ENCODE data around the gene PEX13. TPM values are rescaled to one million over a fixed set of nuclear protein-coding genes. Genes with fewer than 3 reads are reported as not detected.
"Not testable (repeated sequence)": the region's sequence is repeated elsewhere in the genome, so short reads cannot be mapped to it uniquely, and the experiment has no call there.

PEX13 gene
- total RNA-seq, 1 donor from 2014 or later: 12.8 TPM

GRCh38 chr2:61011678-61012077 lies 5.8 kb upstream of the PEX13 start:
- intact Hi-C loops (cut with DNase I): no loop called here
- no peak overlapping the region for H3K27ac ChIP-seq
- no peaks in the 10 kb centered on the region for H3K36me3 ChIP-seq
- no peak for DNase-seq (ENCODE audit: low spot score in 2 of 2)
- H3K4me3 ChIP-seq: no peak overlapping the region
- TF ChIP-seq CTCF (IDR thresholded peaks at IDR 0.05): no peak
- H3K9me3 ChIP-seq: no peaks in the 10 kb centered on the region
- H3K4me1 ChIP-seq: peaks cover 0 to 6% of the 10 kb centered on the region in 2 donors
- no peaks in the 10 kb centered on the region for H3K27me3 ChIP-seq

DNA sequence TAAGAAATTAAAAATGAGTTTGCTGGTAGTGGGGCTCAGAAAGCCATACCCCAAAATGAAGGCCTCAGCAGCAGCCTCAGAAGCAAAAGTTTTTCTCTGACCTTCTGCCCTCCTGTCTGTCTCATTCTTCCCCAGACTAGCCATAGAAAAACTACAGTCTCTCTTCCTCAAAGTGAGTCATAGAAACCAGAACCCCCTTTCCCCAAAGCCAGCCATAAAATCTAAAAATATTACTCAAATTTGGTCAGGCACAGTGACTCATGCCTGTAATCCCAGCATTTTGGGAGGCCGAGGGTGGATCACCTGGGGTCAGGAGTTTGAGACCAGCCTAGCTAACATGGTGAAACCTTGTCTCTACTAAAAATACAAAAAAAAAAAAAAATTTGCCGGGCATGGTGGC lies 5.2 kb upstream of the PEX13 start:
- H3K27ac ChIP-seq; H3K4me3 ChIP-seq; intact Hi-C loops (cut with DNase I); H3K9me3 ChIP-seq; H3K27me3 ChIP-seq; H3K4me1 ChIP-seq; DNase-seq (ENCODE audit: low spot score in 2 of 2); H3K36me3 ChIP-seq: not testable (repeated sequence)

DNA sequence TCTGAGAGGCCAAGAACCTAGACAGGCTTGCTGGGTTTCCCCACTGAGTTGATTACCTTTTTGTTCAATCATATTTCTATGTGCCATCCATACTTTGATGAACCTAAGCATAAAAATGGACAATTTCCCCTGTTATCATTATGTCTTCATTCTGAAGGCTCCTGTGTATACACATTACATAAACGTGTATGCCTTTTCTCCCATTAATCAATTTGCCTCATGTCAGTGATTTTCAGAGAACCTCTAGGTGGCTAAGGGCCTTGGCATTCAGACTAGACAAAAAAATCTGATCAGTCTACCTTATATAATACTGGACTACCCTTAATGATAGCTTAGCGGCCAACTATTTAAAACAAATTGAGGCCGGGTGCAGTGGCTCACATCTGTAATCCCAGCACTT lies 4.1 kb upstream of the PEX13 start:
- Histone ChIP-seq H3K27ac (no peak overlapping the region), H3K9me3 (no peaks in the 10 kb centered on the region), H3K27me3 (no peaks in the 10 kb centered on the region), H3K36me3 (no peaks in the 10 kb centered on the region), H3K4me1 (peaks cover 0 to 6% of the 10 kb centered on the region in 2 donors), H3K4me3 (no peak overlapping the region)
- intact Hi-C loops (cut with DNase I): no loop called here
- no peak for TF ChIP-seq CTCF (IDR thresholded peaks at IDR 0.05)
- no peak for DNase-seq (ENCODE audit: low spot score in 2 of 2)

- Histone ChIP-seq H3K9me3 (no peaks in the 10 kb centered on the region), H3K27me3 (no peaks in the 10 kb centered on the region), H3K4me3 (no peak overlapping the region), H3K27ac (no peak overlapping the region), H3K4me1 (peaks cover 0 to 19% of the 10 kb centered on the region in 2 donors), H3K36me3 (no peaks in the 10 kb centered on the region)
- DNase-seq (ENCODE audit: low spot score in 2 of 2): no peak
- no peak for TF ChIP-seq CTCF (IDR thresholded peaks at IDR 0.05)
- intact Hi-C loops (cut with DNase I): no loop called here
These were observed 2.8 kb upstream of the PEX13 start for GRCh38 chr2:61014763-61015162.

- TF ChIP-seq CTCF (IDR thresholded peaks at IDR 0.05): no peak
- no peaks in the 10 kb centered on the region for H3K27me3 ChIP-seq
- H3K36me3 ChIP-seq: no peaks in the 10 kb centered on the region
- no peak for DNase-seq (ENCODE audit: low spot score in 2 of 2)
- H3K4me1 ChIP-seq: peaks cover 0 to 24% of the 10 kb centered on the region in 2 donors
- H3K27ac ChIP-seq: no peak overlapping the region
- no peaks in the 10 kb centered on the region for H3K9me3 ChIP-seq
- intact Hi-C loops (cut with DNase I): loop anchor here (2.0 kb wide), 2 partner anchors 49 to 135 kb away; partner anchors contain the start of genes REL and SANBR
- peak overlapping the region; percentile 78 to 87 for H3K4me3 ChIP-seq
These were observed 1.5 kb upstream of the PEX13 start for GRCh38 chr2:61015976-61016375.

DNA sequence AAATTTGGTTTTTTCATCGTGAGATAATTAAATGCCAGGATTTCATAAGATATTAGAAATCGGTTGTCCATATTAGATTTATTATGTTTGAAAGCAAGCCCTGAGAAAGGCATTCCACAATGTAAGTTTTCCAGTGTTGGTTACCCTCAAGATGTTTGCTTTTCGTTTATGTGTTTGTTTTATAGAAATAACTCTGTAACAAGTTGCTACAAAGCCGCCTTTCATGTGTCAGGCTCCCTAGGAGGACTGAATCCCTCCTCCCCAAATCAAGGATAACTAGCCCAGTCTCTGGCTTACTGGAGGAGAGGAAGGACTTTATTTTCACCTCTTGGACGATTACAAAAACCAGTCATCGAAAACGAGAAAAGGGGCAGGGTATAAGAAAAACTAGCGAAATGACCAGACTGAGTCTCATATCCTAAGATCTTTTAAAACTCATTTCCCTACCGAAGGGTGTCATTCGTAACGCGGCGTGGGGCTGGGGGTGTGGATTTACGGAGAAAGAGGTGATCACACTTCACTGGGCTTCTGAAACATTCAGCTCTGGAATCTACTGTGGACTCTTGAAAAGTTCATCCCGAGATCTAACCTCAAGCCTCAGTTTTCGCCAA lies 1.0 kb upstream of the PEX13 start:
- peaks cover 0 to 24% of the 10 kb centered on the region in 2 donors for H3K4me1 ChIP-seq
- no peaks in the 10 kb centered on the region for H3K27me3 ChIP-seq
- DNase-seq (ENCODE audit: low spot score in 2 of 2): no peak
- H3K9me3 ChIP-seq: no peaks in the 10 kb centered on the region
- H3K4me3 ChIP-seq: peak overlapping the region; percentile 78 to 87
- no peaks in the 10 kb centered on the region for H3K36me3 ChIP-seq
- no peak for TF ChIP-seq CTCF (IDR thresholded peaks at IDR 0.05)
- peak overlapping the region; percentile 83 to 94 for H3K27ac ChIP-seq
- intact Hi-C loops (cut with DNase I): loop anchor here (2.0 kb wide), 2 partner anchors 48 to 136 kb away; partner anchors contain the start of genes REL and SANBR

Data from ascending aorta (tissue), 2 donors.